ENCODE results near the gene PDZRN4.

- TF ChIP-seq CTCF (IDR thresholded peaks at IDR 0.05) = no peak
- no peak for TF ChIP-seq POLR2A (IDR thresholded peaks at IDR 0.05)
Measured at GRCh38 chr12:41193311-41193710, 5.2 kb downstream of the PDZRN4 start.
